ENCODE results near the gene SCD5. TPM values are rescaled to one million over a fixed set of nuclear protein-coding genes. Genes with fewer than 3 reads are reported as not detected.

Gene SCD5
- total and polyA plus RNA-seq, 2 experiments from 2014 or later, result 0.79 to 1.6 TPM

DNA sequence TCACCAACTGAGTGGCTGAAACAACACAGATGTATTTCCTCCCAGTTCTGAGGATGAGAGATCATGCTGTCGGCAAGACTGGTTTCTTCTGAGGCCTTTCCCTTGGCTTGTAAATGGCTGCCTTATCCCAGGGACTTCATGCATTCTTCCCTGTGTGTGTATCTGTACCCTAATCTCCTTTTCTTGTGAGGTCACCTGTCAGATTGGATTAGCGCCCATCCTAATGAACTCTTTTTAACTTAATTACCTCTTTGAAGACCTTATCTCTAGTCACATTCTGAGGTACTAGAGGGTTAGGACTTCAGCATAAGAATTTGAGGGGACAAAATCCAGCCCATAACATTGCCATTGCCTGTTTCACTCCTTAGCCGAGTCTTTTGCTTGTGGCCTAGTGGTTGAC, 177.3 kb downstream of the SCD5 start:
- no peak overlapping the region for H3K27ac Mint-ChIP-seq
- Histone ChIP-seq H3K4me3 (no peak overlapping the region), H3K4me2 (no peak overlapping the region), H3K27me3 (ENCODE audit: insufficient read depth) (no peaks in the 10 kb centered on the region), H3K36me3 (ENCODE audit: insufficient read depth) (no peaks in the 10 kb centered on the region), H3K4me1 (ENCODE audit: insufficient read depth) (no peaks in the 10 kb centered on the region), H3K27ac (ENCODE audit: low read depth) (no peak overlapping the region), H2AFZ (0 out of 2 replicates have a peak overlapping the region, but pooled peaks have one; percentile 47), H3K9me2 (ENCODE audit: insufficient read depth) (no peaks in the 10 kb centered on the region), H4K20me1 (replicated peaks; ENCODE audit: insufficient read depth) (no peaks in the 10 kb centered on the region), H3K79me2 (replicated peaks; ENCODE audit: insufficient read depth) (no peaks in the 10 kb centered on the region), H3F3A (replicated peaks; ENCODE audit: low read depth) (no peaks in the 10 kb centered on the region)
- no peaks in the 10 kb centered on the region for H3K36me3 Mint-ChIP-seq (ENCODE audit: low read depth)
- DNase-seq (ENCODE audit: low spot score) (no peak), ATAC-seq (no peak)
- peaks cover 9% of the 10 kb centered on the region; the same call in 1 of the 3 replicates for H3K4me1 Mint-ChIP-seq
- no peak for TF ChIP-seq ZNF114 (CRISPR knock-in tag; IDR thresholded peaks at IDR 0.05)
- no peak for TF ChIP-seq STAT1 (IDR thresholded peaks at IDR 0.05; ENCODE audit: unreplicated experiment)
- no peak for TF ChIP-seq NANOG (IDR thresholded peaks at IDR 0.05; ENCODE audit: borderline replicate concordance)
- H3K9me3 Mint-ChIP-seq, result no peaks in the 10 kb centered on the region
- H3K4me3 Mint-ChIP-seq, result no peak overlapping the region
- no peaks in the 10 kb centered on the region for H3K27me3 Mint-ChIP-seq (ENCODE audit: insufficient read depth, low read depth, poor library complexity)

DNA sequence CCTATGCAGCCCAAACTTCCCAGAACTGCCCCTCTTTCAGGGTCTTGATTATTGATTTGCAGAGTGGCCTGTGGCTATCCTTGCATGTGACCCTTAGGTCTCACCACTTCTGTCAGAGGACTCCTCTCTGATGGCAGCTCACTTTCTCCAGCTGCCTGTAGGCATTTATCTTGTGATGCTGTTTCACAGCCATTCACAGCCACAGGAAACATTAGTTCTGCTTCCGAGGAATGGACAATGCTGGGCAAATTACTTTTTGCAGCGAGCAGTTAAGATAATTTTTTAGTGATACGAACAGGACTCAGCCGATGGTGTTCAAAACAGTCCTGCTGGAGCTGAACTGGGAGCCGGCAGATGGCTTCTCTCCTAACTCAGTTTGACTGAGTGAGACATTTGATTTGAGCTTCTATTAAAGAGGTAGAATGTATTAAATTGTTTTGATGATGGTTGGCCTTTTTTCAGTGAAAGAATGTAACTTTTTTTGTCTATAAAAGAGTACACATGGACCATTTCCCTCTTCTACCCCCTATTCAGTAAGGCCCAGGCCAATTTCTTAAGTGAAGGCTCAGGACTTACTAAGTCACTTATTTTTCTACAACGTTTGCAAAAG, 178.4 kb downstream of the SCD5 start:
- Histone ChIP-seq H3K9me2 (ENCODE audit: insufficient read depth) (no peaks in the 10 kb centered on the region), H3K4me3 (no peak overlapping the region), H4K20me1 (replicated peaks; ENCODE audit: insufficient read depth) (no peaks in the 10 kb centered on the region), H3K4me1 (ENCODE audit: insufficient read depth) (no peaks in the 10 kb centered on the region), H2AFZ (no peak overlapping the region), H3K79me2 (replicated peaks; ENCODE audit: insufficient read depth) (no peaks in the 10 kb centered on the region), H3K27ac (ENCODE audit: low read depth) (no peak overlapping the region), H3K27me3 (ENCODE audit: insufficient read depth) (no peaks in the 10 kb centered on the region), H3K4me2 (no peak overlapping the region), H3K36me3 (ENCODE audit: insufficient read depth) (no peaks in the 10 kb centered on the region), H3F3A (replicated peaks; ENCODE audit: low read depth) (no peaks in the 10 kb centered on the region)
- DNase-seq (ENCODE audit: low spot score) (no peak), ATAC-seq (no peak)
- TF ChIP-seq ETS1 (IDR thresholded peaks at IDR 0.05) (no peak), NANOG (IDR thresholded peaks at IDR 0.05; ENCODE audit: borderline replicate concordance) (no peak)
- Mint-ChIP-seq H3K4me3 (no peak overlapping the region), H3K9me3 (no peaks in the 10 kb centered on the region), H3K27ac (no peak overlapping the region), H3K4me1 (peaks cover 9% of the 10 kb centered on the region; the same call in 1 of the 3 replicates), H3K36me3 (ENCODE audit: low read depth) (no peaks in the 10 kb centered on the region), H3K27me3 (ENCODE audit: insufficient read depth, low read depth, poor library complexity) (no peaks in the 10 kb centered on the region)

DNA sequence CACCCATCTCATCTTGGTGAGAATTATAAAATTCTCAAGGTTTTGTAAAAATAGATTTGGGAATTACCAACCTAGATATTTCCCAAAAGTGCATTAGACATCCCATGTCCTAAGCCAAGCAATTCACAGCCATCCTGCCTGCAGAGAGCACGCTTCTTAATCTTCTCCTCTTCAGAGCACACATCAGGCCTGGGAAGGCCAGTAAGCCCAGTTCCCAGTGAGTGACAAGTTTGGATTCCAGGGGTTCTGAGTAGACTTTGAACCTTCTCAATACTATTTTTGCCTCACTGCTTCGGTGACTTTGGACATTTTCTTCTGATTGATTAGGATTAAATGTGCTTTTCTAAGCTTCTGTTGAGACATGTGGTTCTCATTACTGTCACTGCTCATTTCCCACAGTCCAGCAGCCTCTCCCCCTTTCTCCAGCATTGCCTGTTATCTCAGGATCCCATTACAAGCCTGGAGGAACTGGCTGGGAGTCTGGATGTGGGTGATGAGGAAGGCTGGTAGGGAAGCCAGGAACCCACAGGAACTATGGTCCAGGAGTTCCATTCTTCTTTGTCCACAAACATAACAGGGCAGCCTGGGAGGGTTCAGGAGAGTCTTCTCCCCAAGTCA, 180.4 kb downstream of the SCD5 start:
- peaks cover 2% of the 10 kb centered on the region for H3K27me3 Mint-ChIP-seq (ENCODE audit: insufficient read depth, low read depth, poor library complexity)
- no peak overlapping the region for H3K4me2 ChIP-seq
- H3K36me3 Mint-ChIP-seq (ENCODE audit: low read depth), result no peaks in the 10 kb centered on the region
- TF ChIP-seq CREB1 (CRISPR knock-in tag; IDR thresholded peaks at IDR 0.05; ENCODE audit: low read depth) (no peak), POLR2AphosphoS5 (IDR thresholded peaks at IDR 0.05; ENCODE audit: low read depth) (no peak), CTCF (conservative IDR thresholded peaks at IDR 0.05; ENCODE audit: low read depth in 2 of 2) (no peak), EZH2phosphoT487 (IDR thresholded peaks at IDR 0.05; ENCODE audit: unreplicated experiment) (no peak), ZNF331 (CRISPR knock-in tag; IDR thresholded peaks at IDR 0.05; ENCODE audit: low read depth) (no peak), ETS1 (IDR thresholded peaks at IDR 0.05) (no peak), NANOG (IDR thresholded peaks at IDR 0.05; ENCODE audit: borderline replicate concordance) (no peak), EZH2 (IDR thresholded peaks at IDR 0.05; ENCODE audit: low read depth, unreplicated experiment) (no peak), JUNB (IDR thresholded peaks at IDR 0.05; ENCODE audit: unreplicated experiment) (no peak), ZNF114 (CRISPR knock-in tag; IDR thresholded peaks at IDR 0.05) (no peak)

More for the DNA sequence above, 180.4 kb downstream of the SCD5 start:
- Histone ChIP-seq H3K79me2 (replicated peaks; ENCODE audit: insufficient read depth) (no peaks in the 10 kb centered on the region), H3K27ac (ENCODE audit: low read depth) (no peak overlapping the region), H3K27me3 (ENCODE audit: insufficient read depth) (no peaks in the 10 kb centered on the region), H3F3A (replicated peaks; ENCODE audit: low read depth) (no peaks in the 10 kb centered on the region), H3K9me2 (ENCODE audit: insufficient read depth) (no peaks in the 10 kb centered on the region), H3K4me3 (no peak overlapping the region), H3K36me3 (ENCODE audit: insufficient read depth) (no peaks in the 10 kb centered on the region), H3K4me1 (ENCODE audit: insufficient read depth) (no peaks in the 10 kb centered on the region), H2AFZ (no peak overlapping the region), H4K20me1 (replicated peaks; ENCODE audit: insufficient read depth) (no peaks in the 10 kb centered on the region)
- Mint-ChIP-seq H3K27ac (no peak overlapping the region), H3K4me1 (peaks cover 9% of the 10 kb centered on the region; the same call in 1 of the 3 replicates), H3K9me3 (no peaks in the 10 kb centered on the region), H3K4me3 (no peak overlapping the region)
- ATAC-seq (no peak), DNase-seq (ENCODE audit: low spot score) (no peak)

Measured in GM23338 (cell line).